KOPT-K1 (cell line): ENCODE measurements around the gene PARD3.

Source experiments
- H3K27ac ChIP-seq: fragments of 200-600 bp; sonication (generic); 2 replicates; pipeline ENCODE4 v1.5.1; 2016; ENCODE audit warnings: antibody characterized with exemption, mild to moderate bottlenecking, low read depth, low read length; ENCODE audit not compliant: poor library complexity, severe bottlenecking
- H3K36me3 ChIP-seq: fragments of 200-600 bp; sonication (generic); 2 replicates; pipeline ENCODE4 v1.5.1; 2017; ENCODE audit warnings: antibody characterized with exemption, mild to moderate bottlenecking, low read length, moderate library complexity; ENCODE audit not compliant: insufficient read depth
- H3K9me3 ChIP-seq: fragments of 200-600 bp; sonication (generic); 2 replicates; pipeline ENCODE4 v1.5.1; 2017; ENCODE audit warnings: antibody characterized with exemption, low read length, mild to moderate bottlenecking; ENCODE audit not compliant: insufficient read depth, poor library complexity, severe bottlenecking

PARD3 gene

DNA sequence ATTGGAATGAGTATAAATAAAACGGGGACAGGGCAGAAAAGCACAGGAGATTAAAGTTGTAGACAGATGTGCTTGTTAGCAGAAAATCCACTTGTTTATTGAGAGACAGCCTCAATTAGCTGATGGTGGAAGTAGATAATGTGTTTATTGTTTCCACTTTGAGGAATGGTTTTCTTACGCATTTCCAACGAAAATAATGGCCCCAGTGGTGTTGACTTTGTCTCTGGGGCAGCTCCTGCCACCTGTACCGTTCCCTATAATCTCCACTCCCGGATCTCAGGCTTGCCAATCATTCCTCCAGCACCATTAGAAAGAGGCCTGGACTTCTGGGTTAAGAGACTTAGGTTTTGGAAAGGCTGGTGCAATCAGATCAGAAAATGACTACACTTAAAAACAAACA lies 638.7 kb downstream of the PARD3 start:
- H3K27ac ChIP-seq, result no peak overlapping the region
- no peaks in the 10 kb centered on the region for H3K36me3 ChIP-seq
- no peaks in the 10 kb centered on the region for H3K9me3 ChIP-seq

GRCh38 chr10:34175121-34175520 lies 640.0 kb downstream of the PARD3 start:
- H3K36me3 ChIP-seq, result no peaks in the 10 kb centered on the region
- H3K27ac ChIP-seq, result no peak overlapping the region
- H3K9me3 ChIP-seq, result no peaks in the 10 kb centered on the region

DNA sequence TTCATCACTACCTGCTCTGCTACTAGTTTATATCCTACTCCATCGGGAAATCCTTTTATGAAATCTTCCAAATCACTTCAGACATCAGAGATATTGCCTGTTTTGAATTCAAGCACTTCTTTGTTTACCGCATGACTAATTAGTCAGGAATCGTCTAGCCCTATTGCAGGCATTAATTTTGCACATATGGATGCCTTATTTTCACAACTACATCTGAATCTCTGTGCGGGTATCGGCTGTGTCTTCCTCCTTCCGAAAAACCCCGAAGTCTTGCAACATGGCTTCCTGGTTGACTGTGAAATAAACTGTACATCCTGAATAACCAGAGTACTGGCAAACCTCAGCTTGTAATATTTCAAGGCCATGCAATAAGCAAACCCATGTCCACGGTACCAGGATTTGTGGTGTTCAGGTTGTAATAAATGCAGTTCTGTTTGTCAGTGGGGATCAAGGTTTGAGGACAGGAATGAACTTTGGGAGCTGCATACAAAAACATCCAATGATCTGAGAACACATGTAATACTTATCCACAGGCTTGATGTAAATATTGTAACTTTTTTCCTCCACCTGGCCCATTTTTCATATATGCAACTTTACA lies 642.1 kb downstream of the PARD3 start:
- H3K9me3 ChIP-seq, result no peaks in the 10 kb centered on the region
- H3K36me3 ChIP-seq, result no peaks in the 10 kb centered on the region
- H3K27ac ChIP-seq, result no peak overlapping the region

DNA sequence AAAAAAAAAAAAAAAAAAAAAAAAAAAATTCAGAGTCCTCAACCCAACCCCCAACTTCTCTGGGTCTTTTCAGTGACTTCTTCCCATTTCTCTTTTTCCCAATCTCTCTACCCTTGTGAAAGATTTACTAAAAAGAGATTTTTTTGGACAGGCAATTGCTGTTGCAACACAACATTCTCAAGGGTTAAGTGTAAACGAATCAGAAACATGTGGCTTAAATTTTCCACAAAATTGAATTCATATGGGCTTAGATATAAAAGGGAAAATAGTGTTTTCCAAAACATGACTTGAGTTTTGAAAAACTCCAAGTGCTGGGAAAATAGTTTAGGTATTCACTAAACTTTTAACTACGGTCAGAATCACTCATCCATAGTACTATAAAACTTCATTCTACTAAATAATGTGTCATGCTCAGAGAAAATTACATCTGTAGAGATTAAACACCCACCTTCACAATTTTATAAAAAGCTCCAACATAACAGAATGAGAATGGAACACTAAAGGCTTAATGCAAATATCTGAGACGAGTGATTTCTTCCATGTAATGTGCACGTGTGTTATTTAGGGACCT lies 643.1 kb downstream of the PARD3 start:
- Histone ChIP-seq H3K9me3 (no peaks in the 10 kb centered on the region), H3K36me3 (no peaks in the 10 kb centered on the region), H3K27ac (no peak overlapping the region)

DNA sequence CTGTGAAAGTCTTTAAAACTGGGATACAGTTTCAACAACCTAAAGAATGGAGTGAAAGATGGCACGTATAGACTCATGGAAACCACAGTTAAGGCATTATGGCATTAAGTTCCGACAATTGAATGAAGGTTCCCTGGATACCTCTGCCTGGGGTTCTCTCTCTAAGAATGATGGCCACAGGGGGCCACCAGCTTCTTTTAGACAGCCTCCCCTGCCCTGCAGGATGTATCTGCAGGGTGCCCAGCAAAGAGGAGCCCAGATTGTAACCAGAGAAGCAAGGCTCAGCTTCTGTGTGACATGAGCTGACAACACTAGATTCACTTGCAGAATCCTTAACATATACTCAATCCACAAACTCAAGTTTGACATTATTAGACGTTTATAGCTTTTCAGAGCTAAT lies 645.4 kb downstream of the PARD3 start:
- no peak overlapping the region for H3K27ac ChIP-seq
- no peaks in the 10 kb centered on the region for H3K9me3 ChIP-seq
- no peaks in the 10 kb centered on the region for H3K36me3 ChIP-seq

DNA sequence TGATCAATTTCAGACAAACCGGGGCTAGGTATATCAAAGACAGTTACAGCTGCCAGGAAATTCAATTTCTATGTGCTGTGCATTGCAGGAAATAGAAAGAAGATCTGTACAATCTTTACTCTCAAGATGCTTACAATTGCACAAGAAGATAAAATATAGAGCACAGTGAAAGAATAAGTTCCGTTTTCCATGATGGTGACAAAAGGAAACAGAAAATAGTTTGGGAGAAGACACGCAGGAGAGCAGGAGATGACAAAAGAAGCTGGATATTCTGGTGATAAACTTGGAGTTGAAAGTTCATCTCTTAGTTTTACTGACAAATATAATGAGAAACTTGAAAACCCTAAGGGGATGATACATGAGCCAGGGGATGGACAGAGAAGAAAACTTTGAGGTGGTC lies 646.0 kb downstream of the PARD3 start:
- no peaks in the 10 kb centered on the region for H3K9me3 ChIP-seq
- H3K27ac ChIP-seq, result no peak overlapping the region
- no peaks in the 10 kb centered on the region for H3K36me3 ChIP-seq

DNA sequence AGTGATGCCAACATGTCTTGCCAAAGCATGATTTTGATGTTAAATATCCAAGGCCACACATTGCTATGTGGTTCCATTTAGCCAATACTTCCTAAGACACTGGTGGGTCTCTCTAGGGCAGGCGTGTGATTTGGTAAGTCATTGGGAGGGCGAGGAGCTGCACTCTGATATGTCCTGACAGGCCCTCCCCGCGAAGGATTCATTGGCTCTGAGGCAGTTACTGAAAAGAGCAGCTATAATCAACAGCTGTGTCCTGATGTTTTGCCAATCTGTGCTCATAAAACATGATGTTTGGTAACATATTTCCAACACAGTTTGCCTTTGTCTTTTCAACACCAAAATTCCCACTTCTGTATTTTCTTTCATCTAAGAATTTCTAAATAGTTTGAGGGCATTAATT lies 646.7 kb downstream of the PARD3 start:
- Histone ChIP-seq H3K36me3 (no peaks in the 10 kb centered on the region), H3K27ac (no peak overlapping the region), H3K9me3 (no peaks in the 10 kb centered on the region)

GRCh38 chr10:34166823-34167222 lies 648.3 kb downstream of the PARD3 start:
- no peak overlapping the region for H3K27ac ChIP-seq
- no peaks in the 10 kb centered on the region for H3K36me3 ChIP-seq
- peaks cover 9% of the 10 kb centered on the region for H3K9me3 ChIP-seq

DNA sequence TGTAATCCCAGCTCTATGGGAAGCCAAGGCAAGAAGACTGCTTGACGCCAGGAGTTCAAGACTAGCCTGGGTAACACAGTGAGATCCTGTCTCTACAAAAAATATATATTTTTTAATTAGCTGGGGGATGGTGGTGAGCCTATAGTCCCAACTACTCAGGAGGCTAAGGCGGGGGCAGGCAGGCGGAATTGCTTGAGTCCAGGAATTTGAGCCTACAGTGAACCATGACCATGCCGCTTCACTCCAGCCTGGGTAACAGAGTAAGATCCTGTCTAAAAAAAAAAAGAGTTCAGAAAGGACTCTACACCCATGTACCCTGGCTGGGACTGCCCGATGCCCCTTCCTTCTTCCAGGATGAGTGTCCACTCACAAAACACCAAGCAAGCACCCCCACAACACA lies 648.7 kb downstream of the PARD3 start:
- H3K27ac ChIP-seq, result no peak overlapping the region
- no peaks in the 10 kb centered on the region for H3K36me3 ChIP-seq
- peaks cover 11% of the 10 kb centered on the region for H3K9me3 ChIP-seq

- Histone ChIP-seq H3K27ac (no peak overlapping the region), H3K9me3 (peaks cover 11% of the 10 kb centered on the region), H3K36me3 (no peaks in the 10 kb centered on the region)
These were observed 651.1 kb downstream of the PARD3 start for GRCh38 chr10:34164029-34164428.

DNA sequence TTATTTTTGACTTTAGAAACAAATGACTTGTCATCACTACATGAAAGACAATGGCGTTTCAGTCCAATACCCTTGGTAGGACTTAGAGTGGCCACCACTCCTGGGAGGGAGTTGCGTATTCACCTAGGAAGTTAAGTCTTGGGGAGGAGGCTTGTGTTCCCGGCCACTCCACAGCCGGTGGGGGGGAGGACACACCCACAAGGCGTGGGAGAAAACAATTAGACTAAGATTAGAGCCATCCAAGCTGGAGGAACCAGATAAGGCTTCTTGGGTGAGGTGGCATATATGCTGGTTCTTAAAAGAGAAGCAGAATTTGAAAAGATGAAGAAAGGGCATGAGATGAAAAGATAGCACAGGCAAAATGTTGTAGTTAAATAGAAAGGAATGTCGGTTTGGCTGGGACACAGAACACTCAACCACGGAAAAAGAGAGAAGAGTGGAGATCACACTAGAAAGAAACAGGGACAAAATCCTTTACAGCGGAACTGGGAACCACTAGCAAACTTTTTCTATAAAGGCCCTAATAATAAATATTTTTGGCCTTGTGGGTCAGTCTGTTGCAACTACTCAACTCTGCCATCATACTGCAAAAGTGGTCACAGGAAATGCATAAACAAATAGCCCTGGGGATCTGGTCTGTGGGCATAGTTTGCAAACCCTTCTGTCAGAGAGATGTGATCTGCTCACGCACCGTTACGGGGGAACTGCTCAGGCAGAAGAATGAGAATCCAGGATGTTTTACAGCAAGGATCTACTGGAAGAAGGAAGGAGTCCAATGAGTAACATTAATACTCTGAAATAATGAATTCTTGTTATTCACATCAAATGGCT lies 651.8 kb downstream of the PARD3 start:
- H3K36me3 ChIP-seq, result no peaks in the 10 kb centered on the region
- H3K27ac ChIP-seq, result no peak overlapping the region
- H3K9me3 ChIP-seq, result peaks cover 11% of the 10 kb centered on the region

DNA sequence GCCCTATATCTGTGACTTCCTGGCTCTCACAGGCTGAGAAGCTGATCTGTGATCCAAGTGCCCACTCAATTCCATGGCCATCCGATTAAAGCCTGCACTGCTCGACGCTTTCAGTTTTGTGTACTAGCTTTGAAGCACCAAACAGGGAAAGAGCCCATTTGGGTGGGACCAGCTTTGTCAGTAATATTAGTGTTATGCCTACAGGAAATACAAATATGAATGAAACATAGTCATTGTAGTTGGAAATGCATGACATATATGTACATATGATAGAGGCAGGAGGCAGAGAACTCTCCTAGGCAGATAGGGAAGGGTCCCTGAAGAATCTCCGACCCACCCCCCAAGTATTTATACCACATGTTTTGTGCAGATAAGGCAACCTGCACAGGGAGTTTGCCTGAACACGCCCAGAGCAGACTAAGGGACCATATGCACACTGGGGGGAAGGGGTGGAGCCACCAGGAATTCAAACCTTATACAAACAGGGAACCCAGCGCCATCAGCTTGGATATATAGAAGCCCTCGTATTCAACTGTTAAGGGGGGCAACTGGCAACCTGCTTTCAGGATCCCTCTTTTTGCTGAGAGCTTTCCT lies 653.2 kb downstream of the PARD3 start:
- peaks cover 11% of the 10 kb centered on the region for H3K9me3 ChIP-seq
- H3K27ac ChIP-seq, result no peak overlapping the region
- H3K36me3 ChIP-seq, result no peaks in the 10 kb centered on the region

DNA sequence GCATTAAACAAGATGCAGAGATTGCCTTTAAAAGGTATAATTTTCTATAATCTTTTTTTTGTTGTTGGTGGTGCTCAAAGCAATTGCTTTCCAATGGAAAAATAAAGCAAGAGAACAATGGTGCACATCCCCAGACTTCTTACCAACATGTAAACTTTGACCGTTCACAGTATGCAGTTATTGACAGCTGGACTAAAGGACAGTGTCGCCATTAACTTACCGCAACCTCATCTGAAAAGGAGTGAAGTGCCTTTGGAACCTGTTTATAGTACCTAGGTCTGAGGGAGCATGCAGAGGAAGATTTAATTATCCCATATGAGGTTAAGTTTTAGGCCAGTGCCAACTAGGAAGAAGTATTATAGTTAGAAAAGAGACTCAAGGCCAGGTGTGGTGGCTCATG lies 654.5 kb downstream of the PARD3 start:
- Histone ChIP-seq H3K9me3 (peaks cover 11% of the 10 kb centered on the region), H3K36me3 (no peaks in the 10 kb centered on the region), H3K27ac (no peak overlapping the region)

DNA sequence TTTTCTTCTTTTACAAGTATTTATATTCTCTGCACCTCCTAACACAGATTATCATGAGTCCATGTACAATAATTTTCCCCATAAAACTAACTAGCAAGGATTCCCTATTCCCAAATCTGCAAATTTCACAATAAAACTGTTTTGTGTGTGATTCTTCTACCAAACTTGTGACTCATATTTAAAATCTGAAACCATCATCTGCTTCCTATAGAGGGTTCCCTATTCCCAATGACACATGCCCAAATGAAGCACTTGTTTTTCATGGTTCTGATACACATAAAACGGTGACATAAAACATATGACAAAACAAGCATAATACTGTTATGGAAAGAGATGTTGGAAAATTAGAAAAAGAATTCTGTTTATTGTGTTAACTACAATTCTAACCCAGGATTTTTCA lies 657.6 kb downstream of the PARD3 start:
- Histone ChIP-seq H3K27ac (no peak overlapping the region), H3K36me3 (no peaks in the 10 kb centered on the region), H3K9me3 (peaks cover 9% of the 10 kb centered on the region)

DNA sequence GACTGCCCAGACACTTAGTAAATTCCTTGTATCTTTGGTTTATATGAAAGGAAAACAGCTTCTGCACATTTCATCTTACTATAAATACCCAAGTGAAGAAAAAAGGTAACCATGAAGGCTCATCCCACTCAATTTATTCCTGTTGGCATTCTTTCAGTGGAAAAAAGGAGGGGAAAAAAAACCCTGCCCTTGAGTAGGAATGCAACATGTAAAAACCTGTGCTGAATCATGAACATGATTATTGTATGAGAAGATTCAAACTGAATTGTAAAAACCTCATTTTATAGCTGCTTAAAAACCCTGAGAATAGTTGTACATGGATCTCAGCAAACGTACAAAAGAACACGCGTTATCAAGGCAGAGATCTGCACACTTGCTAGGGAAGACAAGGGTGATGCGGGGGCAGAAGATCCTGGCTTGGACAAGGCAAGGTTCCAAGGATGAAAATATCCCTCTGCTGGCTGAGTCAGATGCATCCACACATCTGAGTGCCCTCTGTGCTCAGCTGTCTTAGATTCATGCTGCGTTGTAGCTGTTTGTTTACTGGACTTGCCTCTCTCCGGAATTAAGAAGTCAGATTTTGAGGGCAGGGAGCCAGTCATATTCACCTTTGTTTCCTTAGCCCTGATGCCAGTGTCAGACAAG lies 658.2 kb downstream of the PARD3 start:
- H3K36me3 ChIP-seq, result no peaks in the 10 kb centered on the region
- H3K9me3 ChIP-seq, result peaks cover 3% of the 10 kb centered on the region
- H3K27ac ChIP-seq, result no peak overlapping the region
